ENCODE results near the gene C14orf119.

Gene C14orf119

GRCh38 chr14:23149745-23150144 is 54.4 kb downstream of the C14orf119 start:
- no peak for DNase-seq (ENCODE audit: low spot score)
